Muscle of leg (tissue), 11 donors: ENCODE results near the gene CDK6. TPM values are rescaled to one million over a fixed set of nuclear protein-coding genes. Genes with fewer than 3 reads are reported as not detected.

Experiments
- DNase-seq: peaks from one replicate; pipeline ENCODE4 v3.0.0; 2013
- H3K27ac ChIP-seq: one replicate; pipeline ENCODE4 v1.5.1; 2013; ENCODE audit warnings: mild to moderate bottlenecking, low read length, control low read depth
- H3K27me3 ChIP-seq: one replicate; pipeline ENCODE4 v1.6.1; 2013; ENCODE audit warnings: low read length; ENCODE audit not compliant: control insufficient read depth, insufficient read depth
- H3K36me3 ChIP-seq: one replicate; pipeline ENCODE4 v1.6.1; 2013; ENCODE audit warnings: low read length; ENCODE audit not compliant: control insufficient read depth, insufficient read depth
- H3K4me1 ChIP-seq: one replicate; pipeline ENCODE4 v1.6.1; 2013; ENCODE audit warnings: low read length; ENCODE audit not compliant: control insufficient read depth, insufficient read depth
- H3K4me3 ChIP-seq: one replicate; pipeline ENCODE4 v1.5.1; 2013; ENCODE audit warnings: low read length, control low read depth
- H3K9me3 ChIP-seq: replicated peaks from 2 replicates; pipeline ENCODE4 v1.6.1; 2013; ENCODE audit warnings: low read depth, low read length; ENCODE audit not compliant: control insufficient read depth
- WGBS: methylation state at CpG from one replicate; pipeline ENCODE4 v1.1.5; 2013; ENCODE audit warnings: missing lambda C conversion rate; ENCODE audit not compliant: insufficient coverage; 5-methylcytosine and 5-hydroxymethylcytosine counted together
- polyA plus RNA-seq, 8 donors: library from polyadenylated mRNA; unstranded; fragments of 120-200 nt; gene quantifications; one replicate each; pipeline versions ENCODE4 v1.2.1 to v1.2.3, GENCODE V29; 2013; ENCODE audit warnings: inconsistent platforms in 1 of 8, low replicate concordance in 1 of 8; ENCODE audit not compliant: insufficient read length in 8 of 8, insufficient read depth in 1 of 8
- total RNA-seq: library from RNA; stranded (reverse); fragments of 120-200 nt; gene quantifications from one replicate; pipeline ENCODE4 v1.2.4, GENCODE V29; 2013

Gene CDK6
- total and polyA plus RNA-seq, 9 donors = 36.4 to 77.0 (median 54.0) TPM

DNA sequence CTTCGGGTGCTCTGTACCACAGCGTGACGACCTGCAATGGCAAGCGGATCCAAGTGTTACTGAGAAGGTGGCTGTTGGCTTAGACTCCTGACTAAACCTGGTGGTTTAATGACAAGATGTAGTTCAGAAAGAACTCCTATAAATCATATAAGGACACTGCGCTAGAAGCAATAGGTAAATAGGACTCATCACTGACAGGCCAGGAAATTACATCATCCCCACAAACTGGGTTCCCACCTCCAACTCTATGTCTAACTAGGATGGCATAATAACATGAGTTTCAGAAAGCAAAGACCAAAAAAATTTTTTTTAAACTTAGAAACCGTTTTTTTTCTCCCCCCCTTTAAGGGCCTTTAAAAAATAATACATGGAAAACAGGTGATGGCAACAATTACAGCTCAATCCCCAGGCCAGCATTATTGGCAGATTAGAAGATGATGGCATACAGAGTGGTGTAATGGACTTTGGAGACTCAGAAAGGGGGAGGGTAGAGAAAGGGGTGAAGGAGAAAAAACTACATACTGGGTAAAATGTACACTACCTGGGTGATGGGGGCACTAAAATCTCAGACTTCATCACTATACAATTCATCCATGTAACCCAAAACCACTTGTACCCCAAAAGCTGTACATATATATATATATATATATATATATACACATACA lies 164.7 kb downstream of the CDK6 start:
- 100% methylated on average over 3 of the region's 6 CpGs for WGBS

DNA sequence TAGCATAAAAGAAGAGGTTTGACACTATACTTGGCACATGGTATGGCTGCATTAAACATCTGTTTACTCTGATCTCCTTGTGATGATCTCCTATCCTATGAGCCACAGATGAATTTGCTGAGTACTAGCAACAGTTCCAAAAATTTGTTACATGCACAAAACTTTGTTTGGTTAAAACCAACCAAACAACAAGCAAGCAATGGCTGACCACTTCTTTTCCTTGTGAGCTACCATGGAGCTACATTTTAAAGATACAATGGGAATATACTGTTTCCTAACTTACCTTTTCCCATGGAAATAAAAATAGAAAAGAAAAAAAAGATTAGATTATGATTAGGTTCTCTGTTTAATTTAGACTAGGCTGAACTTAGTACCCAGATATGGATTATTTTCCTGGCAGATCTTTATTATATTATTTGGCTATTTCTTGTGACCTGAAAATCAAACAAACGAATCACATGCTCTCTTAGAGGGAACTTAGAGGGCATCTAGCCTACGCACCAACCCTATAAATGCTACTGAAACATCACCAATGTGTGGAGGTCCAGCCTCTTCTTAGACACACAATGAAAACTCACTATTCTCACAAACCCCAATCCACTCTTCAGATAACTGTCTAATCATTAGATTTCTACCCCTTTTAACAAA lies 166.0 kb downstream of the CDK6 start:
- no peak for DNase-seq
- Histone ChIP-seq H3K4me3 (no peak overlapping the region), H3K36me3 (peaks cover 23% of the 10 kb centered on the region), H3K27ac (no peak overlapping the region), H3K9me3 (no peaks in the 10 kb centered on the region), H3K27me3 (no peaks in the 10 kb centered on the region), H3K4me1 (no peaks in the 10 kb centered on the region)
- WGBS = 90% methylated on average over 2 of the region's 2 CpGs

More for the DNA sequence above, 164.7 kb downstream of the CDK6 start:
- no peaks in the 10 kb centered on the region for H3K4me1 ChIP-seq
- H3K9me3 ChIP-seq = no peaks in the 10 kb centered on the region
- peaks cover 21% of the 10 kb centered on the region for H3K36me3 ChIP-seq
- no peak overlapping the region for H3K27ac ChIP-seq
- H3K4me3 ChIP-seq = no peak overlapping the region
- DNase-seq = no peak
- no peaks in the 10 kb centered on the region for H3K27me3 ChIP-seq

GRCh38 chr7:92669616-92670165 lies 166.7 kb downstream of the CDK6 start:
- Histone ChIP-seq H3K4me3 (no peak overlapping the region), H3K27ac (no peak overlapping the region), H3K4me1 (no peaks in the 10 kb centered on the region), H3K9me3 (no peaks in the 10 kb centered on the region), H3K27me3 (no peaks in the 10 kb centered on the region), H3K36me3 (peaks cover 23% of the 10 kb centered on the region)
- no peak for DNase-seq
- no CpG with 5 or more reads among the region's 3 CpGs for WGBS

GRCh38 chr7:92668564-92668963 lies 167.8 kb downstream of the CDK6 start:
- H3K4me1 ChIP-seq = no peaks in the 10 kb centered on the region
- no peaks in the 10 kb centered on the region for H3K9me3 ChIP-seq
- H3K36me3 ChIP-seq = peaks cover 23% of the 10 kb centered on the region
- DNase-seq = no peak
- no peak overlapping the region for H3K4me3 ChIP-seq
- no peaks in the 10 kb centered on the region for H3K27me3 ChIP-seq
- H3K27ac ChIP-seq = no peak overlapping the region

- Histone ChIP-seq H3K27ac (no peak overlapping the region), H3K9me3 (no peaks in the 10 kb centered on the region), H3K4me1 (no peaks in the 10 kb centered on the region), H3K27me3 (no peaks in the 10 kb centered on the region), H3K36me3 (peaks cover 23% of the 10 kb centered on the region), H3K4me3 (no peak overlapping the region)
- no peak for DNase-seq
- WGBS = no CpG with 5 or more reads among the region's 6 CpGs
Observed at GRCh38 chr7:92667816-92668535, 168.4 kb downstream of the CDK6 start.

DNA sequence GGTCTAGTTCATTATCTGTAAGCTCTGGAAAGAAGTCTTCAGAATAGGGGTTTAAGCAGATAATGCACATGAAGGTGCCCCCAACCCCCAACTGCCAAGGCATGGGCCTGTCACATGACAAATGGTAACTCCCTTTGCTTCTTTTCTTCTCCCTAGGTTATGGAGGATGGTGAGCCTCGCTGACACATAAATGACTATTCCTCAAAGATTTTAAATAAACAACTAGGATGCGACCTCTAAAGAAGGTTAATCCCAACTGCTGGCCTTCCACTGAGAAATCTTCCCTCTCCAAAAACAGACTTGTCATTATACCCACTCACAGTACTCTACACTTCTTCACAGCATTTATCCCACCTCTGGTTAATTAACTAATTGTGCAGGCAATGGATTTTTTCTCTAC lies 170.4 kb downstream of the CDK6 start:
- no peaks in the 10 kb centered on the region for H3K27me3 ChIP-seq
- no peak overlapping the region for H3K27ac ChIP-seq
- H3K9me3 ChIP-seq = no peaks in the 10 kb centered on the region
- WGBS = no CpG with 5 or more reads among the region's 2 CpGs
- no peak overlapping the region for H3K4me3 ChIP-seq
- no peak for DNase-seq
- no peaks in the 10 kb centered on the region for H3K4me1 ChIP-seq
- H3K36me3 ChIP-seq = peaks cover 22% of the 10 kb centered on the region

- Histone ChIP-seq H3K27ac (no peak overlapping the region), H3K9me3 (no peaks in the 10 kb centered on the region), H3K4me1 (no peaks in the 10 kb centered on the region), H3K36me3 (peaks cover 18% of the 10 kb centered on the region), H3K4me3 (no peak overlapping the region), H3K27me3 (no peaks in the 10 kb centered on the region)
- 89% methylated on average over 1 of the region's 1 CpG for WGBS
- no peak for DNase-seq
Observed at GRCh38 chr7:92661651-92662050, 174.7 kb downstream of the CDK6 start.

GRCh38 chr7:92658671-92659070 lies 177.7 kb downstream of the CDK6 start:
- H3K36me3 ChIP-seq = peaks cover 18% of the 10 kb centered on the region
- H3K9me3 ChIP-seq = no peaks in the 10 kb centered on the region
- no peak overlapping the region for H3K4me3 ChIP-seq
- no peak for DNase-seq
- WGBS = no CpG with 5 or more reads among the region's 4 CpGs
- no peak overlapping the region for H3K27ac ChIP-seq
- H3K27me3 ChIP-seq = no peaks in the 10 kb centered on the region
- no peaks in the 10 kb centered on the region for H3K4me1 ChIP-seq

- Histone ChIP-seq H3K4me1 (no peaks in the 10 kb centered on the region), H3K9me3 (no peaks in the 10 kb centered on the region), H3K27ac (no peak overlapping the region), H3K4me3 (no peak overlapping the region), H3K27me3 (no peaks in the 10 kb centered on the region), H3K36me3 (peaks cover 20% of the 10 kb centered on the region)
- DNase-seq = no peak
- WGBS = 86% methylated on average over 1 of the region's 1 CpG
Observed at GRCh38 chr7:92657391-92657790, 179.0 kb downstream of the CDK6 start.

DNA sequence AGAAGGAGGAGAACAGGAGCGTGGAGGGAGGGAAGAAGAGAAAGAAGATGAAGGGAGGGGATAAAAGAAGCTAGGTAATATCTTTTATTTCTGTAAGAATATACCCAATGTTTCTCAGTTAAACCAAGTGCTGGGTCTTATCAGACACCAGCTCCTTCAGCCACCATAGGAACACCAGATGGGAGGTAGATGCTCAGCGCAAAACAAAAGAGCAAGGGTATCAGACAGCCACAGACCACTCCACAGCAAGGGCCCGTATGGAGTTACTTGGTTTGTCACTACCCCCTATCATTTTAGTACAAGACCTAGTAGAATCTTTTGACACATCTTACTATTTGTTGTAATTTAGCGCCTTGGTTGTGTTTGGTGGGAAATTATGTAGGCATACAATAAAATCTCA lies 180.3 kb downstream of the CDK6 start:
- Histone ChIP-seq H3K4me3 (no peak overlapping the region), H3K27ac (no peak overlapping the region), H3K9me3 (no peaks in the 10 kb centered on the region), H3K36me3 (peaks cover 18% of the 10 kb centered on the region), H3K4me1 (no peaks in the 10 kb centered on the region), H3K27me3 (no peaks in the 10 kb centered on the region)
- no peak for DNase-seq
- no CpG with 5 or more reads among the region's 4 CpGs for WGBS
